Transverse colon (tissue), 4 donors: Measurements from ENCODE around the gene RAP2B.

ENCODE experiments used
- POLR2A ChIP-seq: fragments of 450-650 bp; IDR thresholded peaks from one replicate; pipeline ENCODE4 v1.6.1; 2016; ENCODE audit warnings: antibody characterized with exemption, mild to moderate bottlenecking, moderate library complexity
- POLR2AphosphoS5 ChIP-seq, 3 donors: sonication (generic); formaldehyde crosslinking; IDR thresholded peaks; one replicate each; pipeline ENCODE4 v1.6.1; 2016; ENCODE audit warnings: antibody characterized with exemption in 3 of 3
- TF ChIP-seq, protein P1 (sequence below), 5 experiments: fragments of 200-600 bp in 3 of 5; fragments of 450-650 bp in 2 of 5; sonication (generic) in 3 of 5; IDR thresholded peaks; 1 replicate in 2 of 5; 2 replicates in 3 of 5; pipeline ENCODE4 v1.5.1; 2016 to 2017; ENCODE audit warnings: antibody characterized with exemption in 5 of 5, inconsistent platforms in 3 of 5, mild to moderate bottlenecking in 2 of 5, moderate library complexity in 1 of 5

DNA sequence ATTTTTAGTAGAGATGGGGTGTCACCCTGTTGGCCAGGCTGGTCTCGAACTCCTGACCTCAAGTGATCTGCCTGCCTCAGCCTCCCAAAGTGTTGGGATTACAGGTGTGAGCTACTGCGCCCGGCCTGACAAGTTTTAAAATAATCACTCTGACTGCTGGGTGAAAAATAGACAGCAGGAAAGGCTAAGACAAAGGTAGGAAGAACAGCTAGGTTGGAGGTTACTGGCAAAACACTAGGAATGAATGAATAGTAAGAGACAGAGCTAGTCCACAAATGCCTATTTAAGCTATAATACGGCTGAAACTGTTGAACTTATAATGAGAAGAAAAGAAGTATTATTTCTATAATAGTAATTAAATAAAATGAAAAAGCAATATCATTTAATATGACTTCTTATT is 46.7 kb upstream of the RAP2B start:
- TF ChIP-seq POLR2AphosphoS5 (IDR thresholded peaks at IDR 0.05) (no peak), POLR2A (no peak)
- TF ChIP-seq, protein P1, sequence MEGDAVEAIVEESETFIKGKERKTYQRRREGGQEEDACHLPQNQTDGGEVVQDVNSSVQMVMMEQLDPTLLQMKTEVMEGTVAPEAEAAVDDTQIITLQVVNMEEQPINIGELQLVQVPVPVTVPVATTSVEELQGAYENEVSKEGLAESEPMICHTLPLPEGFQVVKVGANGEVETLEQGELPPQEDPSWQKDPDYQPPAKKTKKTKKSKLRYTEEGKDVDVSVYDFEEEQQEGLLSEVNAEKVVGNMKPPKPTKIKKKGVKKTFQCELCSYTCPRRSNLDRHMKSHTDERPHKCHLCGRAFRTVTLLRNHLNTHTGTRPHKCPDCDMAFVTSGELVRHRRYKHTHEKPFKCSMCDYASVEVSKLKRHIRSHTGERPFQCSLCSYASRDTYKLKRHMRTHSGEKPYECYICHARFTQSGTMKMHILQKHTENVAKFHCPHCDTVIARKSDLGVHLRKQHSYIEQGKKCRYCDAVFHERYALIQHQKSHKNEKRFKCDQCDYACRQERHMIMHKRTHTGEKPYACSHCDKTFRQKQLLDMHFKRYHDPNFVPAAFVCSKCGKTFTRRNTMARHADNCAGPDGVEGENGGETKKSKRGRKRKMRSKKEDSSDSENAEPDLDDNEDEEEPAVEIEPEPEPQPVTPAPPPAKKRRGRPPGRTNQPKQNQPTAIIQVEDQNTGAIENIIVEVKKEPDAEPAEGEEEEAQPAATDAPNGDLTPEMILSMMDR (IDR thresholded peaks at IDR 0.05): no peak
